ENCODE measurements around the gene SPG11. TPM values are rescaled to one million over a fixed set of nuclear protein-coding genes. Genes with fewer than 3 reads are reported as not detected.

SPG11 gene
- total RNA-seq, 2 donors from 2014 or later = 60.2 to 61.6 TPM

- Mint-ChIP-seq H3K27me3 (ENCODE audit: insufficient read depth) (no peaks in the 10 kb centered on the region), H3K36me3 (ENCODE audit: low read depth) (peaks cover 75% of the 10 kb centered on the region), H3K27ac (no peak overlapping the region), H3K4me3 (no peak overlapping the region), H3K9me3 (peaks cover 12% of the 10 kb centered on the region), H3K4me1 (no peaks in the 10 kb centered on the region)
- Histone ChIP-seq H3K9me3 (ENCODE audit: control insufficient read depth, low read length) (peaks cover 12% of the 10 kb centered on the region), H3K36me3 (ENCODE audit: control insufficient read depth, insufficient read depth, low read length) (peaks cover 58% of the 10 kb centered on the region), H3K27me3 (ENCODE audit: control insufficient read depth, insufficient read depth, low read length, poor library complexity, severe bottlenecking) (no peaks in the 10 kb centered on the region), H3K27ac (ENCODE audit: low read depth, low read length) (no peak overlapping the region), H3K4me3 (ENCODE audit: low read length) (no peak overlapping the region), H3K9ac (ENCODE audit: extremely low read depth, low read length, poor library complexity, severe bottlenecking) (no peak overlapping the region), H3K4me1 (ENCODE audit: control insufficient read depth, insufficient read depth, low read length) (no peaks in the 10 kb centered on the region)
- no peak for DNase-seq
- TF ChIP-seq, protein P1, sequence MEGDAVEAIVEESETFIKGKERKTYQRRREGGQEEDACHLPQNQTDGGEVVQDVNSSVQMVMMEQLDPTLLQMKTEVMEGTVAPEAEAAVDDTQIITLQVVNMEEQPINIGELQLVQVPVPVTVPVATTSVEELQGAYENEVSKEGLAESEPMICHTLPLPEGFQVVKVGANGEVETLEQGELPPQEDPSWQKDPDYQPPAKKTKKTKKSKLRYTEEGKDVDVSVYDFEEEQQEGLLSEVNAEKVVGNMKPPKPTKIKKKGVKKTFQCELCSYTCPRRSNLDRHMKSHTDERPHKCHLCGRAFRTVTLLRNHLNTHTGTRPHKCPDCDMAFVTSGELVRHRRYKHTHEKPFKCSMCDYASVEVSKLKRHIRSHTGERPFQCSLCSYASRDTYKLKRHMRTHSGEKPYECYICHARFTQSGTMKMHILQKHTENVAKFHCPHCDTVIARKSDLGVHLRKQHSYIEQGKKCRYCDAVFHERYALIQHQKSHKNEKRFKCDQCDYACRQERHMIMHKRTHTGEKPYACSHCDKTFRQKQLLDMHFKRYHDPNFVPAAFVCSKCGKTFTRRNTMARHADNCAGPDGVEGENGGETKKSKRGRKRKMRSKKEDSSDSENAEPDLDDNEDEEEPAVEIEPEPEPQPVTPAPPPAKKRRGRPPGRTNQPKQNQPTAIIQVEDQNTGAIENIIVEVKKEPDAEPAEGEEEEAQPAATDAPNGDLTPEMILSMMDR (conservative IDR thresholded peaks at IDR 0.05) = no peak
Measured at GRCh38 chr15:44647637-44648036, 15.8 kb downstream of the SPG11 start.

- no peak for DNase-seq
- Histone ChIP-seq H3K27ac (ENCODE audit: low read depth, low read length) (no peak overlapping the region), H3K27me3 (ENCODE audit: control insufficient read depth, insufficient read depth, low read length, poor library complexity, severe bottlenecking) (no peaks in the 10 kb centered on the region), H3K4me3 (ENCODE audit: low read length) (no peak overlapping the region), H3K4me1 (ENCODE audit: control insufficient read depth, insufficient read depth, low read length) (no peaks in the 10 kb centered on the region), H3K36me3 (ENCODE audit: control insufficient read depth, insufficient read depth, low read length) (peaks cover 56% of the 10 kb centered on the region), H3K9ac (ENCODE audit: extremely low read depth, low read length, poor library complexity, severe bottlenecking) (no peak overlapping the region), H3K9me3 (ENCODE audit: control insufficient read depth, low read length) (peaks cover 12% of the 10 kb centered on the region)
- H3K4me1 Mint-ChIP-seq = no peaks in the 10 kb centered on the region
- H3K4me3 Mint-ChIP-seq = no peak overlapping the region
- TF ChIP-seq, protein P1 (conservative IDR thresholded peaks at IDR 0.05) = no peak
- peaks cover 12% of the 10 kb centered on the region for H3K9me3 Mint-ChIP-seq
- H3K27me3 Mint-ChIP-seq (ENCODE audit: insufficient read depth) = no peaks in the 10 kb centered on the region
- WGBS, 2 experiments (ENCODE audit: insufficient coverage in 1 of 2, insufficient read length in 1 of 2) = 89 to 100% methylated on average over 1 of the region's 1 CpG
- H3K27ac Mint-ChIP-seq = no peak overlapping the region
- H3K36me3 Mint-ChIP-seq (ENCODE audit: low read depth) = peaks cover 71% of the 10 kb centered on the region
Measured at GRCh38 chr15:44647036-44647435, 16.4 kb downstream of the SPG11 start.

GRCh38 chr15:44646460-44646859, 17.0 kb downstream of the SPG11 start:
- Histone ChIP-seq H3K36me3 (ENCODE audit: control insufficient read depth, insufficient read depth, low read length) (peaks cover 54% of the 10 kb centered on the region), H3K27me3 (ENCODE audit: control insufficient read depth, insufficient read depth, low read length, poor library complexity, severe bottlenecking) (no peaks in the 10 kb centered on the region), H3K9ac (ENCODE audit: extremely low read depth, low read length, poor library complexity, severe bottlenecking) (no peak overlapping the region), H3K4me3 (ENCODE audit: low read length) (no peak overlapping the region), H3K27ac (ENCODE audit: low read depth, low read length) (no peak overlapping the region), H3K4me1 (ENCODE audit: control insufficient read depth, insufficient read depth, low read length) (no peaks in the 10 kb centered on the region), H3K9me3 (ENCODE audit: control insufficient read depth, low read length) (peaks cover 12% of the 10 kb centered on the region)
- H3K4me3 Mint-ChIP-seq = no peak overlapping the region
- peaks cover 12% of the 10 kb centered on the region for H3K9me3 Mint-ChIP-seq
- TF ChIP-seq, protein P1 (conservative IDR thresholded peaks at IDR 0.05) = no peak
- H3K36me3 Mint-ChIP-seq (ENCODE audit: low read depth) = peaks cover 69% of the 10 kb centered on the region
- no peaks in the 10 kb centered on the region for H3K4me1 Mint-ChIP-seq
- no peak overlapping the region for H3K27ac Mint-ChIP-seq
- no peak for DNase-seq
- WGBS, 2 experiments (ENCODE audit: insufficient coverage in 1 of 2, insufficient read length in 1 of 2) = 92 to 93% methylated on average over 2 of the region's 2 CpGs
- no peaks in the 10 kb centered on the region for H3K27me3 Mint-ChIP-seq (ENCODE audit: insufficient read depth)
